Fibroblast of villous mesenchyme (primary cell): ENCODE data around the gene MICU1. TPM values are rescaled to one million over a fixed set of nuclear protein-coding genes. Genes with fewer than 3 reads are reported as not detected.
A peak's percentile ranks its signal among the peaks of the same experiment; 100 is the strongest.

Experiments used
- DNase-seq: peaks from one replicate; pipeline ENCODE4 v3.0.0-alpha.2; 2010; ENCODE audit warnings: low read depth
- H3K4me3 ChIP-seq: 2 replicates; pipeline ENCODE4 v1.5.1; 2011; ENCODE audit warnings: low read depth, mild to moderate bottlenecking, low read length
- CTCF ChIP-seq: IDR thresholded peaks from 2 replicates; pipeline ENCODE4 v1.5.1; 2012; ENCODE audit warnings: low read depth, mild to moderate bottlenecking, low read length; ENCODE audit not compliant: insufficient read depth
- total RNA-seq: library from RNA; depleted of rRNA; stranded (reverse); fragments of >200 nt; gene quantifications from 2 replicates; pipeline ENCODE4 v1.2.3, GENCODE V29; 2012

Gene MICU1
- total RNA-seq, 1 donor = 44.0 TPM

DNA sequence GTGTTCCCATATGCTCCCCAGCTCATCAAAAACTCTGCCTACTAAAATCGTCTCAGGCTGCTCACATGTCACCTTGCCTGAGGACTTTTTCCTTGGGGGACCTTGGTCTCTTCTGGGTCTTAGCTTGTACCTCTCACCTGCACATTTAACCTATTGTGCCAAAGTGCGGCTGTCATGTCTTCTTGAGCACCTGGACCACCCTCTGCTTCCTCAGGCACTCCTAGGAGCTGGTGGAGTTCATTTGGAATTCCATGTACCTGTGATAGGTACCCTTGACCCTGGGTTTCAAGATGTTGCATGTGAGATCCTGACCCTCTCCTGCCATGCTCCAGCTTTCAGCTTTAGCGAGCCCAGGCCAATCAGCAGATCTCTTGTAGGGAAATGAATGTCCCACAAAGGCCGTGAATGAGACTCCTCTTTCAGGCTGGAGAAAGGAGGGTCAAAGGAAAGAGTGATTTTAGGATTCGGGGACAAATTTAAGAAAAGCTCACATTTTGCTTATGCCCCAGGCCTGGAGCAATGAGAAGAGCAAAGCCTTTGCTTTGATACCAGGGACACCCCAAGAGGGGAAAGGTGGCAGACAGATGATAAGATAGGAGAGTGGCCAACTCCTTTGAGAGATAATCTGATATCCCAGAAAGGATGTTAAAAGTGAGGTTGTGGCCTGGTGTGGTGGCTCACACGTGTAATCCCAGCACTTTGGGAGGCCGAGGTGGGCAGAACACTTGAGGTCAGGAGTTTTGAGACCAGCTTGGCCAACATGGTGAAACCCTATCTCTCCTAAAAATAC, 260.6 kb downstream of the MICU1 start:
- H3K4me3 ChIP-seq = no peak overlapping the region
- no peak for DNase-seq
- no peak for TF ChIP-seq CTCF

DNA sequence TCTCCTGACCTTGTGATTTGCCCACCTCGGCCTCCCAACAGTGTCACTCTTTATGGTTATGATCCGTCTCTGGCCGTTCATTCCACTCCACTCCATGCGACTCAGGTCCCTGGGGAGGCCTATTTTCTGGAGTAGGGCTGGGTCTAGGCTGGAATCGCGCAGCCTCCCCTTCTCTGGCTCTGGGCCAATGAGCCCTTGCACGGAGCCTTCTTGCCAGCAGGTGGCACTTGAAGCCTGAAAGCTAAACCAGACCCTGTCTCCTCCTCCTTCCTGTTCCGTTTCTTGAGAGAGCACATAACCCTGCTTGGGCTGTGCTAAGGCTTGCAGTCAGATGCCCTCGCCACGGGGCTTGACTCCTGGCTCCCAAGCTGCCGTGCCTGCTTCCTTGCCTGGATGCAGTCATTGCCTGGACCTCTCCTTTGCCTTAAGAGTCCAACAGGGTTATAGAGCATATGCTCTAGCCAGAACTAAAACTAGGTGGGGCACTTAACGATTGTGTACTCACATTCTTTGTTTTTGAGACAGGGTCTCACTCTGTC, 261.6 kb downstream of the MICU1 start:
- H3K4me3 ChIP-seq = no peak overlapping the region
- peak; percentile 94 for TF ChIP-seq CTCF
- peak; percentile 95 for DNase-seq

DNA sequence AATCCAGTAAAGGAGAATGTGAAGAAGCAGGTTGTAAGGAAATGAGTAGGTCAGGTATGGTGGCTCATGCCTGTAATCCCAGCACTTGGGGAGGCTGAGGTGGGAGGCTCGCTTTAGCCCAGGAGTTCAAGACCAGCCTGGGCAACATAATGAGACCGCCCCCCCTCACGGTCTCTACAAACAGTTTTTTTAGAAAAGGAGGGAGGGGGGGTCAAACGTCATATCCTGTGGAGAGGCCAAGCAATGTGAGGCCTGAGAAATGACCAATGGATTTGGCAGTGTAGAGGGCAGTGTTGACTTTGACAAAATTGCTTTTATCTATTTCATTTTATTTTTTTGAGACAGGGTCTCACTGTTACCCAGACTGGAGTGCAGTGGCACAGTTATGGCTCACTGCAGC, 268.9 kb downstream of the MICU1 start:
- no peak for TF ChIP-seq CTCF
- no peak for DNase-seq
- H3K4me3 ChIP-seq = no peak overlapping the region

DNA sequence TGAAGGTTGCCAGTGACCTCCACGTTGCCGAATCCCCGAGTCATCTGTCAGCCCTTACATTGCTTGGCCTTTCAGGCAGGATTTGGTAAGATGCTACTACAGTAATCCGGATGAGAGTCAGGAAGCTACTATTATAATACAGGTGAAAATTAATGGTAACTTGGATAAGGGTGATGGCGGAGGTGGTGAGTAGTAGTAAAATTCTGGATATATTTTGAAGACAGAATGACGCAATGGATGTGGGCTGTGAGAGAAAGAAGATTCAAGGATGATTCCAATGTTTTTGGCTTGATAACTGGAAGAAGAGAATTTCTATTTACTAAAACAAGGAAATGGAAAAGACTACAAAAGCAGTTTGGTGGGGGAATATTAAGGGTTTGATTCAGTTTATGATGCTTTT, 269.8 kb downstream of the MICU1 start:
- no peak overlapping the region for H3K4me3 ChIP-seq
- DNase-seq = no peak
- no peak for TF ChIP-seq CTCF

DNA sequence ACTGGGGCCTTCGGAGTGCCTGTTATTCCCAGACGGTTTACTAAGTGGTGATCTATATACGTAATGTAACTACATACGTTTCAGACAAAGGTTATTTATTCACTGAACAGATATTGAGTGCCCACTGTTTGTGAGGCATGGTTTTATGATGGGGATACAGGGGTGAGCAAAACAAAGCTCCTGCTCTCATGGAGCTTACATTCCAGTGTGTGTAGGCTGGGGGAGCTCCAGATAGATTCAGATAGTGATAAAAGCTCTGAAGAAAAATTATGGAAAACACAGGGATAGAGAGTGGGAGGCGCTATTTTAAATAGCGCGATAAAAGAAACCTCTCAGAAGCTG, 270.7 kb downstream of the MICU1 start:
- DNase-seq = no peak
- TF ChIP-seq CTCF = no peak
- peak overlapping the region; percentile 98 for H3K4me3 ChIP-seq

- peak within 1 kb of the TSS; percentile 98 for H3K4me3 ChIP-seq
- no peak for TF ChIP-seq CTCF
- peak; percentile 96 for DNase-seq
Measured at GRCh38 chr10:72354356-72355213, 271.3 kb downstream of the MICU1 start, which contains the start of gene DNAJB12. Gene DNAJB12 (minus strand): TSS chr10:72354919. CDS start chr10:72354897, 22 bp downstream.
